IgD-negative memory B cell (primary cell): Measurements from ENCODE around the gene CITED2. TPM values are rescaled to one million over a fixed set of nuclear protein-coding genes. Genes with fewer than 3 reads are reported as not detected.
A peak's percentile ranks its signal among the peaks of the same experiment; 100 is the strongest.

Source experiments
- H3K27ac Mint-ChIP-seq, 3 donors: one replicate each; pipeline ENCODE4 v1.8.0; 2020 to 2022; ENCODE audit warnings: mild to moderate bottlenecking in 3 of 3, mixed read lengths in 3 of 3, moderate library complexity in 1 of 3
- H3K27me3 Mint-ChIP-seq: one replicate; pipeline ENCODE4 v1.8.0; 2021; ENCODE audit warnings: mixed read lengths
- H3K36me3 Mint-ChIP-seq: one replicate; pipeline ENCODE4 v1.8.0; 2020; ENCODE audit warnings: mild to moderate bottlenecking, mixed read lengths
- H3K4me1 Mint-ChIP-seq, 3 donors: one replicate each; pipeline ENCODE4 v1.8.0; 2020 to 2022; ENCODE audit warnings: mixed read lengths in 3 of 3, mild to moderate bottlenecking in 1 of 3
- H3K4me3 Mint-ChIP-seq, 4 donors: one replicate each; pipeline ENCODE4 v1.8.0; 2020 to 2022; ENCODE audit warnings: mild to moderate bottlenecking in 4 of 4, mixed read lengths in 4 of 4, moderate library complexity in 3 of 4
- H3K9me3 Mint-ChIP-seq, 3 donors: one replicate each; pipeline ENCODE4 v1.8.0; 2020 to 2021; ENCODE audit warnings: mixed read lengths in 3 of 3, mild to moderate bottlenecking in 1 of 3
- polyA plus RNA-seq: library from polyadenylated mRNA; unstranded; fragments of 300-500 nt; fragmentation: Illumina TruSeq; gene quantifications from one replicate; pipeline ENCODE4 v1.2.3, GENCODE V29; 2021

The CITED2 gene
- polyA plus RNA-seq, 1 donor from 2014 or later = 15.8 TPM

GRCh38 chr6:139395371-139395770, 20.9 kb upstream of the CITED2 start:
- peaks cover 0 to 4% (median 3%) of the 10 kb centered on the region in 3 donors for H3K4me1 Mint-ChIP-seq
- no peaks in the 10 kb centered on the region for H3K9me3 Mint-ChIP-seq
- no peaks in the 10 kb centered on the region for H3K27me3 Mint-ChIP-seq
- peaks cover 5% of the 10 kb centered on the region for H3K36me3 Mint-ChIP-seq
- H3K27ac Mint-ChIP-seq = no peak overlapping the region
- H3K4me3 Mint-ChIP-seq = no peak overlapping the region

DNA sequence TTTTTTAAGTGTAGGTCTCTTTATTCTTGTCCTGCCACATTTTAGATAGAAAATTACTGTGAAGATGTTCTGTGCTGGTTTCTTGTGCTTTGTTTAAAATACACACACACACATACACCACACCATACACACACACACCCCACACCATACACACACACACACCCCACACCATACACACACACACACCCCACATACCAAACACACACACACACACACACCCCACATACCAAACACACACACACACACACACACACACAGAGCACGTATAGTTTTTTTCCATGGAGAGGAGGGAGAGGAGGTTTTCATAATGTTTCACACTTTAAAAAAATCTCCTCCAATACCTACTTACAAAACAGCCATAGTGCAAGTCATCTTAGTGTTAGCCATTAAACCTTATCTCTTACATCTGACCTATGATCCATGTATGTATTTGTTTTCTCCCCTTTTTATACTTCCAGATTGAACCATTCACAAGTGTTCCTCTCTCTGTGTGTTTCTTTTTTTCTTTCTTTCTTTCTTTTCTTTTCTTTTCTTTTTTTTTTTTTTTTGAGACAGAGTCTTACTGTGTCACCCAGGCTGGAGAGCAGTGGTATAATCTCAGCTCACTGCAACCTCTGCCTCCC, 19.7 kb upstream of the CITED2 start:
- Mint-ChIP-seq H3K36me3 (peaks cover 2% of the 10 kb centered on the region), H3K4me3 (no peak overlapping the region), H3K4me1 (peaks cover 0 to 4% (median 3%) of the 10 kb centered on the region in 3 donors), H3K27ac (no peak overlapping the region), H3K27me3 (no peaks in the 10 kb centered on the region), H3K9me3 (no peaks in the 10 kb centered on the region)

GRCh38 chr6:139392794-139393193, 18.3 kb upstream of the CITED2 start:
- peaks cover 0 to 4% (median 4%) of the 10 kb centered on the region in 3 donors for H3K4me1 Mint-ChIP-seq
- H3K36me3 Mint-ChIP-seq = peaks cover 2% of the 10 kb centered on the region
- no peaks in the 10 kb centered on the region for H3K9me3 Mint-ChIP-seq

GRCh38 chr6:139391709-139392108, 17.3 kb upstream of the CITED2 start:
- no peak overlapping the region for H3K27ac Mint-ChIP-seq
- no peaks in the 10 kb centered on the region for H3K9me3 Mint-ChIP-seq
- H3K27me3 Mint-ChIP-seq = no peaks in the 10 kb centered on the region
- no peaks in the 10 kb centered on the region for H3K36me3 Mint-ChIP-seq
- peaks cover 0 to 4% (median 4%) of the 10 kb centered on the region in 3 donors for H3K4me1 Mint-ChIP-seq
- no peak overlapping the region for H3K4me3 Mint-ChIP-seq

More at GRCh38 chr6:139392794-139393193, 18.3 kb upstream of the CITED2 start:
- Mint-ChIP-seq H3K4me3 (peak overlapping the region in 3 of 4 donors; percentile 73 to 90 (median 86)), H3K27me3 (no peaks in the 10 kb centered on the region), H3K27ac (no peak overlapping the region)

GRCh38 chr6:139390447-139390846, 16.0 kb upstream of the CITED2 start:
- no peaks in the 10 kb centered on the region for H3K9me3 Mint-ChIP-seq
- no peak overlapping the region for H3K27ac Mint-ChIP-seq
- H3K36me3 Mint-ChIP-seq = no peaks in the 10 kb centered on the region
- H3K4me1 Mint-ChIP-seq = peaks cover 0 to 4% (median 4%) of the 10 kb centered on the region in 3 donors
- no peaks in the 10 kb centered on the region for H3K27me3 Mint-ChIP-seq
- H3K4me3 Mint-ChIP-seq = no peak overlapping the region

- Mint-ChIP-seq H3K36me3 (no peaks in the 10 kb centered on the region), H3K9me3 (no peaks in the 10 kb centered on the region), H3K4me1 (peaks cover 0 to 4% (median 4%) of the 10 kb centered on the region in 3 donors), H3K4me3 (no peak overlapping the region), H3K27me3 (no peaks in the 10 kb centered on the region), H3K27ac (no peak overlapping the region)
Observed at GRCh38 chr6:139388384-139388783, 13.9 kb upstream of the CITED2 start.

DNA sequence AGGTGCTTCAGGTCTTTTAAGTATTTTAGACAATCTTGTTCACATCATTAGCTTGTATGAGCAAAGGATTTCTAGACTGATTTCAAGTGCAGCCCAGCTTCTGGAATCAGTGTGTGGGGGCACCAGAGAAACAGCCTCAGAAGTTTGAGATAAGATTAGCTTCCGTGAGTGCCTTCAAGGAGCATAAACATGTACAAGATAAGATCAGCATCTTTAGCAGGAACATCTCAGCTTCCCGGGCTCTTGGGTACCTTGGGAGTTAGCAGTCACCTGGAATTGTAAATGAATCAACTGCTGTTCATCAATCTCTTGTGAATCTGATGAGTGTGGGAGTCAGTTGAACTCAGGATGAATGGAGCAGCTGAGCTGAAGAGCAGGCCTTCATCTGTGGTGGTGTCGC, 12.0 kb upstream of the CITED2 start:
- no peaks in the 10 kb centered on the region for H3K27me3 Mint-ChIP-seq
- H3K4me1 Mint-ChIP-seq = peaks cover 0 to 1% (median 0%) of the 10 kb centered on the region in 3 donors
- H3K9me3 Mint-ChIP-seq = no peaks in the 10 kb centered on the region
- H3K27ac Mint-ChIP-seq = no peak overlapping the region
- H3K4me3 Mint-ChIP-seq = no peak overlapping the region
- H3K36me3 Mint-ChIP-seq = no peaks in the 10 kb centered on the region

DNA sequence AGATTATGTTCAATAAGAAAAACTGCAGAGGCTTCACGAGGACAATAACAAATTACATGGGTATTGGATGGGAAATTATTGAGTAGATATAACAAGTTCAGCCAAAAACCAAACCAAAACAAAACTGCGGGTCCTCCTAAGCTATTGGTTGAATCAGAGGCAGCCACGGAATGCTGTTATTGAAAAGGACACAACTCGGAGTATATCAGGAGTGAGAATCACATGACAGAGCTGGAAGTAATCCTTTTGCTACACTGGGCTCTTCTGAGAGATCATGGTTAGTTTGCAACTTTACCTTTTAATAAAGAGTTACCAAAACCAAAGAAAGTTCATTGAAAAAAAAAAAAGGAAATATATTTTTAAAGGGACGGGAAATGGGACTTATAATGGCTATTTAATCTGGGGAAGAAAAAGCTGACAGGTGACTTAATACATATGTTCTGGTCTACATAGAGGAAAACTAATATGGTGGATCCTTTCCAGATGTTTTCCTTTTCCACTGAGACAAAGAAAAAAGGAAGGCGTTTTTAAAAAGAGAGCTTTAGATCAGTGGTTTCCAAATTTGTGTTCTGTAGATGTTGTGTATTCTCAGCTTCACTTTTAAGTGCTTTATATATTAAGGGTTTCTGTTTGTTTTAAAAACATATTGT, 6.9 kb upstream of the CITED2 start:
- Mint-ChIP-seq H3K36me3 (peaks cover 2% of the 10 kb centered on the region), H3K4me1 (peaks cover under 1% of the 10 kb centered on the region in 3 donors), H3K4me3 (no peak overlapping the region), H3K27ac (peak overlapping the region in 1 of 3 donors; percentile 25), H3K9me3 (no peaks in the 10 kb centered on the region), H3K27me3 (no peaks in the 10 kb centered on the region)

DNA sequence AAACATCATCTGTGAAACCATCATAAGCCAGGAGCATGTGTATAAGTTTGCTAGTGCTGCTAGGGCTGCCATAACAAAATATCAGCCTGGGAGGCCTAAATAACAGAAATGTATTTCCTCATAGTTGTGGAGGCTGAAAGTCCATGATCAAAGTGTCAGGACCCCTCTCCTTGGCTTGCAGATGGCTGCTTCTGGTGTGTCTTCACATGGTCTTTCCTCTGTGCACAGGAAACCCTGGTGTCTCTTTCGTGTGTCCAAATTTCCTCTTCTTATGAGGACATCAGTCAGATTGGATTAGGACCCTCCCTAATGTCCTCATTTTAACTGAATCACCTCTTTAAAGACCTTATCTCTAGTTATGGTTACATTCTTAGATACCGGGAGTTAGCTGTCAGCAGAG, 6.2 kb upstream of the CITED2 start:
- peak overlapping the region in 1 of 3 donors; percentile 25 for H3K27ac Mint-ChIP-seq
- H3K4me1 Mint-ChIP-seq = peaks cover 5% of the 10 kb centered on the region in 3 donors
- peaks cover 2% of the 10 kb centered on the region for H3K36me3 Mint-ChIP-seq
- no peaks in the 10 kb centered on the region for H3K27me3 Mint-ChIP-seq
- peak overlapping the region in 1 of 4 donors; percentile 14 for H3K4me3 Mint-ChIP-seq
- H3K9me3 Mint-ChIP-seq = no peaks in the 10 kb centered on the region

- H3K36me3 Mint-ChIP-seq = peaks cover 2% of the 10 kb centered on the region
- H3K27ac Mint-ChIP-seq = no peak overlapping the region
- peak overlapping the region in 1 of 4 donors; percentile 14 for H3K4me3 Mint-ChIP-seq
- no peaks in the 10 kb centered on the region for H3K9me3 Mint-ChIP-seq
- H3K27me3 Mint-ChIP-seq = no peaks in the 10 kb centered on the region
- H3K4me1 Mint-ChIP-seq = peaks cover 5% of the 10 kb centered on the region in 3 donors
Observed at GRCh38 chr6:139380168-139380567, 5.7 kb upstream of the CITED2 start.

GRCh38 chr6:139378882-139379341, 4.5 kb upstream of the CITED2 start:
- Mint-ChIP-seq H3K4me1 (peaks cover 5 to 8% (median 5%) of the 10 kb centered on the region in 3 donors), H3K36me3 (peaks cover 2% of the 10 kb centered on the region), H3K27ac (peak overlapping the region in 1 of 3 donors; percentile 4), H3K9me3 (no peaks in the 10 kb centered on the region), H3K4me3 (no peak overlapping the region), H3K27me3 (no peaks in the 10 kb centered on the region)

DNA sequence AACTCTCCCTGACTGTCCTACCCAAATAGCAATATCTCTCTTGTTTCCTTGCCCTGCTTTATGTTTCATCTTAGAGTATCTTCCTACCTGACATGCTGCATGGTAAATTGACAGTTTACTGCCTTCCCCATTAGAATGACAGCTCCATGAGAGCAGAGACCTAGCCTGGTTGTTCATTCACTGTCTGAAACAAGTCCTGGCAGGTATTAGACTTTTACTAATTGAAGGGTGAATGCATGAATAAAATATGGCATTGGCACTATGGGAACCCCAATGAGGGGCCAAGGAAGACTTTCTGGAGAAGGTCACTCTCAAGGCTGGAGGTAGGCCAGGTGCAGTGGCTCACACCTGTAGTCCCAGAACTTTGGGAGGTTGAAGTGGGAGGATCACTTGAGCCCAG, 3.8 kb upstream of the CITED2 start:
- peaks cover 5 to 8% (median 5%) of the 10 kb centered on the region in 3 donors for H3K4me1 Mint-ChIP-seq
- H3K27me3 Mint-ChIP-seq = no peaks in the 10 kb centered on the region
- H3K27ac Mint-ChIP-seq = no peak overlapping the region
- peak overlapping the region in 2 of 4 donors; percentile 25 to 98 for H3K4me3 Mint-ChIP-seq
- H3K36me3 Mint-ChIP-seq = peaks cover 2% of the 10 kb centered on the region
- no peaks in the 10 kb centered on the region for H3K9me3 Mint-ChIP-seq

DNA sequence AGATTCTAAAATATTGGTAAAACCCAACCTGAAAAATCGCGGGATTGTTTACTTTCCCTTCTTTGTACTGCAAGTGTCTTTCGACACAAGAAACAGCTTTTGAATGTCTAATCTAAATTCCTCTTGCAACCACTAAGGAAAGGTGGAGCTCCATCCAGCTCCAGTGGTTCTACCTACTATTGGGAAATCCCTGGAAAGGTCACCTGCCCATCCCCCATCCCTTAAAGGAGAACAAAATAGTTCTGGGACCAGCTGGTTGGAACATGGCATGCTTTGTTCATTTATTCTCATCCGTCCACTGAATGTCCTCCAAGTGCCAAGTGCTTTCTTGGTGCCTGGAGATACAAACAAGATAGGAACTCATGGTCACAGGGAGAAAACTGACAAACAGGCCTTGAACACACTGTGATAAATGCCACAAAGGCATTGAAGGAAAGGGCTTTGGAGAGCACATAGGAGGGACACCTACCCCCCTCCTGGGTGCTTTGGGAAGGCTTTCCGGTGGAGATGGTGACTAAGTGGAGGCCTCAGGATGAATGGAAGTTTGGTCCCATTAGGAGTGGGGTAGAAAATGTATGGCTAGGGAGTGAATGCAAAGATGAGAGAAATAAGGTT, 2.3 kb upstream of the CITED2 start:
- peak overlapping the region; percentile 60 to 100 (median 99) for H3K4me3 Mint-ChIP-seq
- H3K9me3 Mint-ChIP-seq = no peaks in the 10 kb centered on the region
- peak overlapping the region in 2 of 3 donors; percentile 69 to 94 for H3K27ac Mint-ChIP-seq
- peaks cover 2% of the 10 kb centered on the region for H3K36me3 Mint-ChIP-seq
- H3K4me1 Mint-ChIP-seq = peaks cover 9 to 12% (median 9%) of the 10 kb centered on the region in 3 donors
- no peaks in the 10 kb centered on the region for H3K27me3 Mint-ChIP-seq

- Mint-ChIP-seq H3K4me3 (peak overlapping the region; percentile 98 to 100 (median 99)), H3K4me1 (peaks cover 15 to 18% (median 16%) of the 10 kb centered on the region in 3 donors), H3K27me3 (no peaks in the 10 kb centered on the region), H3K27ac (peak overlapping the region; percentile 94 to 97 (median 95)), H3K36me3 (peaks cover 2% of the 10 kb centered on the region), H3K9me3 (no peaks in the 10 kb centered on the region)
Observed at GRCh38 chr6:139376017-139376330, 1.5 kb upstream of the CITED2 start.

DNA sequence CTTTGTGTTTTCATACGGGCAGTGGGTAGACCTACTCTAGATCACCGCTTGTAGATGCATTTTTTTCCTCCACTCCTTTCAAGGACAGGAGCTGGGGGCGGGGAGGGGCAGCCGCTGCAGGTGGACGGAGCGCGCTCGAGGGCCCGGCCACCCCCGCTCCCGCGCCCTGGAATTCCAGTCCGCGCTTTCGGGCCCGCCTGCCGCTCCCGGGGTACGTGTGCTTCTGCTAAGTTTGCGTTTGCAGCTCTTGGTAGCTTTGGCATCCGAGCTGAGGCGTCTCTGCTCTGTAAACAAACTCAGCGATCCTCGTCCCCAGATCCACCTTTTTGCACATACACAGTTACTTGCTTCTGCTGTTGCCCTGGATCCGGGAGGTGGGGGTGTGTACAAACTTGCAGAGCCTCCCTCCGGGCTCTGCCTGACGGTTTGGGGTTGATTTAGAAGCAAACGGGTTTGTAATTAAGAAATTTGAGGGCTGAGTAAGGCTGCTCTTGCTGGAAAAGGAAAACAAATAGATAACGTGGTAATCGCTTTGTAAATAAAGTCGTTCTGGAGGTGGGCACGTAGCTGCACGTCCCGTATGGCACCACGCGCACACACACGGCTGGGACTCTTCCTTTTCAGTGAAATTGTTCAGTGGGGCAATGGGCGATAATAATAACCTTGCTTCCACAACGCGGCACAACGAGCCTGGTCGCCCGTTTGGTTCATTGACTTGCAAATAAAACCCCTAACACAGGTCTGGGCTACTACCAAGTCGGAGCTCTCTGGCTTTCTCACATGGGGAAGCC, 973 bp upstream of the CITED2 start:
- H3K27me3 Mint-ChIP-seq = no peaks in the 10 kb centered on the region
- peaks cover 16 to 20% (median 16%) of the 10 kb centered on the region in 3 donors for H3K4me1 Mint-ChIP-seq
- H3K4me3 Mint-ChIP-seq = peak overlapping the region; percentile 98 to 100 (median 99)
- H3K9me3 Mint-ChIP-seq = no peaks in the 10 kb centered on the region
- H3K27ac Mint-ChIP-seq = peak overlapping the region; percentile 94 to 97 (median 95)
- H3K36me3 Mint-ChIP-seq = peaks cover 2% of the 10 kb centered on the region
